Measurements from ENCODE around the gene LGALS9. TPM values are rescaled to one million over a fixed set of nuclear protein-coding genes. Genes with fewer than 3 reads are reported as not detected.

The LGALS9 gene
- total and polyA plus RNA-seq, 2 experiments from 2014 or later, result 3.1 to 14.1 TPM

- DNase-seq (ENCODE audit: low spot score), result peak; percentile 50
- Histone ChIP-seq H2AFZ (no peak overlapping the region), H3K27me3 (no peaks in the 10 kb centered on the region), H3K4me2 (no peak overlapping the region), H3K4me3 (no peak overlapping the region), H3K4me1 (ENCODE audit: insufficient read depth) (no peaks in the 10 kb centered on the region), H3K79me2 (no peaks in the 10 kb centered on the region), H3K36me3 (replicated peaks; ENCODE audit: insufficient read depth, low read depth) (no peaks in the 10 kb centered on the region), H3K9me2 (replicated peaks; ENCODE audit: insufficient read depth) (no peaks in the 10 kb centered on the region), H4K20me1 (ENCODE audit: insufficient read depth, poor library complexity, severe bottlenecking) (no peaks in the 10 kb centered on the region), H3K9me3 (ENCODE audit: low read depth) (no peaks in the 10 kb centered on the region), H3K27ac (peak overlapping the region; percentile 46)
- WGBS (ENCODE audit: low lambda C conversion rate, missing lambda C conversion rate), result 88% methylated on average over 21 of the region's 22 CpGs
- TF ChIP-seq CTCF (IDR thresholded peaks at IDR 0.05; ENCODE audit: poor library complexity), result no peak
These were observed 26.9 kb upstream of the LGALS9 start for GRCh38 chr17:27603880-27604794.

- Histone ChIP-seq H3K79me2 (no peaks in the 10 kb centered on the region), H3K4me3 (no peak overlapping the region), H3K27ac (no peak overlapping the region), H3K27me3 (no peaks in the 10 kb centered on the region), H4K20me1 (ENCODE audit: insufficient read depth, poor library complexity, severe bottlenecking) (no peaks in the 10 kb centered on the region), H3K36me3 (replicated peaks; ENCODE audit: insufficient read depth, low read depth) (no peaks in the 10 kb centered on the region), H3K4me2 (no peak overlapping the region), H3K9me3 (ENCODE audit: low read depth) (no peaks in the 10 kb centered on the region), H3K4me1 (ENCODE audit: insufficient read depth) (no peaks in the 10 kb centered on the region), H3K9me2 (replicated peaks; ENCODE audit: insufficient read depth) (no peaks in the 10 kb centered on the region), H2AFZ (no peak overlapping the region)
- TF ChIP-seq CTCF (IDR thresholded peaks at IDR 0.05; ENCODE audit: poor library complexity), result no peak
- no peak for TF ChIP-seq EZH2 (IDR thresholded peaks at IDR 0.05; ENCODE audit: borderline replicate concordance)
- no peak for TF ChIP-seq EZH2phosphoT487 (IDR thresholded peaks at IDR 0.05; ENCODE audit: low read depth, severe bottlenecking, unreplicated experiment)
- 98% methylated on average over 25 of the region's 25 CpGs for WGBS (ENCODE audit: low lambda C conversion rate, missing lambda C conversion rate)
- no peak for DNase-seq (ENCODE audit: low spot score)
These were observed 25.6 kb upstream of the LGALS9 start for GRCh38 chr17:27605409-27605808.

- Histone ChIP-seq H3K4me1 (ENCODE audit: insufficient read depth) (no peaks in the 10 kb centered on the region), H3K9me2 (replicated peaks; ENCODE audit: insufficient read depth) (no peaks in the 10 kb centered on the region), H3K4me2 (no peak overlapping the region), H3K36me3 (replicated peaks; ENCODE audit: insufficient read depth, low read depth) (no peaks in the 10 kb centered on the region), H3K9me3 (ENCODE audit: low read depth) (no peaks in the 10 kb centered on the region), H4K20me1 (ENCODE audit: insufficient read depth, poor library complexity, severe bottlenecking) (no peaks in the 10 kb centered on the region), H2AFZ (no peak overlapping the region), H3K27me3 (no peaks in the 10 kb centered on the region), H3K4me3 (no peak overlapping the region), H3K79me2 (no peaks in the 10 kb centered on the region), H3K27ac (no peak overlapping the region)
- 91% methylated on average over 16 of the region's 16 CpGs for WGBS (ENCODE audit: low lambda C conversion rate, missing lambda C conversion rate)
- no peak for TF ChIP-seq EZH2phosphoT487 (IDR thresholded peaks at IDR 0.05; ENCODE audit: low read depth, severe bottlenecking, unreplicated experiment)
- no peak for DNase-seq (ENCODE audit: low spot score)
These were observed 23.4 kb upstream of the LGALS9 start for GRCh38 chr17:27607521-27608091.
